Stimulated activated memory B cell treated with anti-CD40 and anti-IgM and Interleukin-4, amounts not matched to agents 10 μg/mL and 1 μg/mL and 100 μg/mL, for 72 hours (primary cell): ENCODE results near the gene NSUN6.
"Not testable (repeated sequence)": the region's sequence is repeated elsewhere in the genome, so short reads cannot be mapped to it uniquely, and the experiment has no call there.

Experiments
- ATAC-seq: fragments of 150-1000 bp; cut with Tn5 transposase; 2 replicates; pipeline ENCODE4 v1.10.0; 2021
- H3K27ac Mint-ChIP-seq: one replicate; pipeline ENCODE4 v1.8.0; 2022; ENCODE audit warnings: mild to moderate bottlenecking, mixed read lengths
- H3K27me3 Mint-ChIP-seq: one replicate; pipeline ENCODE4 v1.8.0; 2022; ENCODE audit warnings: mixed read lengths
- H3K36me3 Mint-ChIP-seq: one replicate; pipeline ENCODE4 v1.8.0; 2022; ENCODE audit warnings: mixed read lengths
- H3K4me1 Mint-ChIP-seq: one replicate; pipeline ENCODE4 v1.8.0; 2022; ENCODE audit warnings: mixed read lengths
- H3K4me3 Mint-ChIP-seq: one replicate; pipeline ENCODE4 v1.8.0; 2022; ENCODE audit warnings: mild to moderate bottlenecking, moderate library complexity, mixed read lengths
- H3K9me3 Mint-ChIP-seq: one replicate; pipeline ENCODE4 v1.8.0; 2022; ENCODE audit warnings: mixed read lengths

NSUN6 gene

DNA sequence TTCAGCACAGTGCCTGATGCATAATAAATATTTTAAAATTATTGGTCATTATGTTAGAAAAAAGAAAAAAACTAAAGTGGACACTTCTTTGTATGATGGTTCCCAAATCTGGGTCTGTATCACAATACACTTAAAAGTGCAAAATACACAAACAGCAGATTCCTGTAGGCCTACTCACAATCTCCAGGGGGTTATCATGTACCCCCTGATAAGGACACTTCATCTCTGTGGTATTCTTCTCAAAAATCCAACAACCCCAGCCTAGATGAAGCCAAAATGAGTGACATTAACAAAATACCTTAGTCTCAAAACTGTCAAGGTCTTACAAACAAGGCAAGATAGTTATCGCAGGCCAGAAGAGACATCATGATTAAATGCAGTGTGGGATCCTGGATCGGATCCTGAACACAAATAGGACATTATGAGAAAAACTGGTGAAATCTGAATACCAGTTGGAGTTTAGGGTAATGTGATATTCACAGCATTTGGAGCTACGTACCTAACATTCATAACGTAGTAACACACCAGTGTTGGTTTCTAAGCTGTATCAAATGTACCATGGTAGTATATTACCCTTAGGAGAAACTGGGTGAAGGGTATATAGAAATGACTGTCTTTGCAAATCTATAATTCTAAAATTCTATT lies 45.2 kb downstream of the NSUN6 start:
- ATAC-seq, result no peak
- no peak overlapping the region for H3K27ac Mint-ChIP-seq
- no peaks in the 10 kb centered on the region for H3K9me3 Mint-ChIP-seq
- H3K27me3 Mint-ChIP-seq, result no peaks in the 10 kb centered on the region
- H3K4me1 Mint-ChIP-seq, result no peaks in the 10 kb centered on the region
- H3K36me3 Mint-ChIP-seq, result peaks cover 32% of the 10 kb centered on the region
- H3K4me3 Mint-ChIP-seq, result no peak overlapping the region

DNA sequence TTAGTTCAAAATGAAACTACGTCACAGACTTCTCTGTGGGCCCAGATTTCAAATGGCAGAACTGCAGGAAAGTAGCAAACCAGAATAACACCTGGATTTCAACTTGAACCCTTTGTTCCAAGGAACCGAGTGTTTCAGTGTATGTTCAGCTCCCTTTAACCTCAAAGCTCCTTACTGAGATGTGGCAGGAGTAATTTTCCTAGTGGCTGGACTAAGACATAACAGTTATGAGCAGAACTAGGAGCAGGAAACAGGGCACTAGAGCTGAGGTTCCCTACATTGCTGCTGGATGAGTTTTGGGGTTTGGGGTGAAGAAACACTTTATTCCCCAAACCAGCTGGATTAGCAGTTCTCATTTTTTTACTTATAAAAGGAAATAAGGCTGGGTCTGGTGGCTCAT lies 50.1 kb downstream of the NSUN6 start:
- no peak overlapping the region for H3K4me3 Mint-ChIP-seq
- H3K4me1 Mint-ChIP-seq, result no peaks in the 10 kb centered on the region
- no peaks in the 10 kb centered on the region for H3K9me3 Mint-ChIP-seq
- H3K27ac Mint-ChIP-seq, result no peak overlapping the region
- H3K36me3 Mint-ChIP-seq, result peaks cover 10% of the 10 kb centered on the region
- H3K27me3 Mint-ChIP-seq, result no peaks in the 10 kb centered on the region
- no peak for ATAC-seq

DNA sequence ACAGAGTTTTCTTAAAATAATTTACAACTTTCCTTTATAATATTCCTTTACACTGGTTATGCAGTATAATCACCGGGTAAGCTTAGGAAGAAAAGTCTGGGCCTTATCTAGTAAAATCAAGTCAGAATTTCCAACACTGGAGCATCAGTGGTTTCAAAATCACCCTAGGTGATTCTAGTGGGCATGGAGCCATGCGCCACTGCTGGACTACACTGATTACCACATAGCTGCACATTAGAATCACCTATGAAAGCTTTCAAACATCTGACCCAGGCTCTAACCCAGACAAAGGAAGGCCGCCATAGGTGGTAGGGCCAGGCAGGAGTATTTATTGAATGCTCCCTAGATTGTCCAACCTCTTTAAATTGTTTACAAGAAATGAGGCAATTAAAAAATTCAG lies 52.0 kb downstream of the NSUN6 start:
- no peak for ATAC-seq
- Mint-ChIP-seq H3K4me3 (no peak overlapping the region), H3K36me3 (peaks cover 11% of the 10 kb centered on the region), H3K27ac (no peak overlapping the region), H3K4me1 (no peaks in the 10 kb centered on the region), H3K27me3 (no peaks in the 10 kb centered on the region), H3K9me3 (no peaks in the 10 kb centered on the region)

DNA sequence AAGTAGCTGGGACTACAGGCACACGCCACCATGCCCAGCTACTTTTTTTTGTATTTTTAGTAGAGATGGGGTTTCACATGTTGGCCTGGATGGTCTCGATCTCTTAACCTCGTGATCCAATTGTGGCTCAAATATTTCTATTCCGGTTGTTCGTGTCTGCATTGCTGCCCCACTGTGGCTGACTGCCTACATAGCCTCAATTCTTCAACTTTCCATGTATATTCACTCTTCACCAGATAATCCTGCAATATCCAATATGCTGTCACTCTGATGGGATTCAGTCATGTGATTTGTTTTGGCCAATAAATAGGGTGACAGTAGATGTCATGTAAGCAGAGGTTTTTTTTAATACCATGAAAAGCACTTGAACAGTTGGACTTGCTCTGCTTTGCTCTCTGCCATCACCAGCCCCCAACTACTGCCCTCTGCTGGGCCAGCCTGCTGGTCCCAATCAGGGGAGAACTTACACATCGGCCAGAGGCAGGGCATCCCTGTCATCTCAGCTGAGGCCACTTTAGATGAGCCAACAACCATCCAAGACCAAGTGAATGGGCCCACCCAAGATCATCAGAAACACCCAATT lies 56.7 kb downstream of the NSUN6 start:
- peaks cover 57% of the 10 kb centered on the region for H3K36me3 Mint-ChIP-seq
- H3K27me3 Mint-ChIP-seq, result no peaks in the 10 kb centered on the region
- no peak overlapping the region for H3K27ac Mint-ChIP-seq
- H3K9me3 Mint-ChIP-seq, result peaks cover 6% of the 10 kb centered on the region
- H3K4me1 Mint-ChIP-seq, result no peaks in the 10 kb centered on the region
- H3K4me3 Mint-ChIP-seq, result no peak overlapping the region
- ATAC-seq, result no peak

DNA sequence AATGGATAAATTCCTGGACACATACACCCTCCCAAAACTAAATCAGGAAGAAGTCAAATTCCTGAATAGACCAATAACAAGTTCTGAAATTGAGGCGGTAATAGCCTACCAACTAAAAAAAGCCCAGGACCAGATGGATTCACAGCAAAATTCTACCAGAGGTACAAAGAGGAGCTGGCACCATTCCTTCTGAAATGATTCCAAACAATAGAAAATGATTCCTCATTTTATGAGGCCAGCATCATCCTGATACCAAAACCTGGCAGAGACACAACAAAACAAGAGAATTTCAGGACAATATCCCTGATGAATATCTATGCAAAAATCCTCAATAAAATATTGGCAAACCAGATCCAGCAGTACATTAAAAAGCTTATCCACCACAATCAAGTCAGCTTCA lies 60.2 kb downstream of the NSUN6 start:
- ATAC-seq, H3K27me3 Mint-ChIP-seq, H3K27ac Mint-ChIP-seq, H3K9me3 Mint-ChIP-seq, H3K4me1 Mint-ChIP-seq, H3K4me3 Mint-ChIP-seq: not testable (repeated sequence)
- peaks cover 92% of the 10 kb centered on the region for H3K36me3 Mint-ChIP-seq

DNA sequence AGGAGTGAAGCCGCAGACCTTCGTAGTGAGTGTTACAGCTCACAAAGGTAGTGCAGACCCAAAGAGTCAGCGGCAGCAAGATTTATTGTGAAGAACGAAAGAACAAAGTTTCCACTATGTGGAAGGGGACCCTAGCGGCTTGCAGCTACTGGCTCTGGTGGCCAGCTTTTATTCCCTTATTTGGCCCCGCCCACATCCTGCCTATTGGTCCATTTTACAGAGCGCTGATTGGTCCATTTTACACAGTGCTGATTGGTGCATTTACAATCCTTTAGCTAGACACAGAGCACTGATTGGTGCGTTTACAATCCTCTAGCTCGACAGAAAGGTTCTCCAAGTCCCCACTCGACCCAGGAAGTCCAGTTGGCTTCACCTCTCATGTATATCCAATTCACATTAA lies 64.8 kb downstream of the NSUN6 start:
- not testable (repeated sequence) for H3K9me3 Mint-ChIP-seq, H3K27me3 Mint-ChIP-seq, H3K27ac Mint-ChIP-seq, ATAC-seq, H3K4me3 Mint-ChIP-seq, H3K4me1 Mint-ChIP-seq
- H3K36me3 Mint-ChIP-seq, result peaks cover 96% of the 10 kb centered on the region

DNA sequence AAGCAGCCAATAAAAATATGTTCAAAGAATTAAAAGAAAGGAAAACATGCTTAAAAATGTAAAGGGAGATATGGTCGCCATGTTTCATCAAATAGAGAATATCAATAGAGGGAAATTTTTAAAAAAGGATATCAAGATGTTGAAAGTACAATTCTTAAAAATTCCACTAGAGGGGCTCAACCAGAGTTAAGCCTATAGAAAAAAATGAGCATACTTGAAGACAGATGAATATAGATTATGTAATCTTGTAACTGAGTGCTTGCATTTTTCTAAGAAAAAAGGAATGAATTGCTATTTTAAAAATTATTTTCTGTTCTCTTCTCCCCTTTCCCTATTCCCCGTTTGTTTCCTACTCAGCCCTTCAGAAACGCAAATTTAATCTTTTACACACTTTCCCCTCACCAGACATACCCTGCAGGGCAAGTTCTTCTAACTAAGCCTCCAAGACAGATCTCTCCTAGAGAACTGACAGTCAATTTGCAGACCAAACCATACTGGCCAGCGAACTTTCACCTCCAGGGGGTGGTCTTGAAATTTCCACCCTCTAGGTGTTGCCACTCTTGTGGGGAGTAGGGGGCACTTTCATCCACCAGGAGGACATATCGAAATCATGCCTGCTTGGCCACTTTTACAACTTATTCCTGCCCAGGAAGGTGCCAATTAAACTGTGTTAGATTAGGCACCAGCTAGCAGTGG lies 67.7 kb downstream of the NSUN6 start:
- H3K27ac Mint-ChIP-seq, result no peak overlapping the region
- no peaks in the 10 kb centered on the region for H3K4me1 Mint-ChIP-seq
- H3K36me3 Mint-ChIP-seq, result peaks cover 96% of the 10 kb centered on the region
- ATAC-seq, result no peak
- no peaks in the 10 kb centered on the region for H3K27me3 Mint-ChIP-seq
- no peaks in the 10 kb centered on the region for H3K9me3 Mint-ChIP-seq
- H3K4me3 Mint-ChIP-seq, result no peak overlapping the region

DNA sequence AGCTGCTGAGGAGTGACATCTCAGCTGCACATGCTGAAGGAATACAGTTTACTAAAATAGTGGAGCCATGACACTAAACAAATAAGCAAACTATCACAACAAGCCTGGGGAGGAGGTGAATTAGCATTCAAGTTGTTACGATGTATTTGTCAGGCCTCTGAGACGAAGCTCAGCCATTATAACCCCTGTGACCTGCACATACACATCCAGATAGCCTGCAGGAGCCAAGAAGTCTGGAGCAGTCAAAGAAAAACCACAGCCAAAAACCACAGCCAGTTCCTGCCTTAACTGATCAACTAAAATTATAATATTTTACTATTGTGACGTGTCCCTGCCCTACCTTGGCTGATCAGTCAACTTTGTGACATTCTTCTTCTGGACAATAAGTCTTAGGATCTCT lies 68.6 kb downstream of the NSUN6 start:
- Mint-ChIP-seq H3K36me3 (peaks cover 95% of the 10 kb centered on the region), H3K27ac (no peak overlapping the region), H3K27me3 (no peaks in the 10 kb centered on the region), H3K4me3 (no peak overlapping the region), H3K4me1 (no peaks in the 10 kb centered on the region), H3K9me3 (peaks cover 4% of the 10 kb centered on the region)
- ATAC-seq, result no peak

DNA sequence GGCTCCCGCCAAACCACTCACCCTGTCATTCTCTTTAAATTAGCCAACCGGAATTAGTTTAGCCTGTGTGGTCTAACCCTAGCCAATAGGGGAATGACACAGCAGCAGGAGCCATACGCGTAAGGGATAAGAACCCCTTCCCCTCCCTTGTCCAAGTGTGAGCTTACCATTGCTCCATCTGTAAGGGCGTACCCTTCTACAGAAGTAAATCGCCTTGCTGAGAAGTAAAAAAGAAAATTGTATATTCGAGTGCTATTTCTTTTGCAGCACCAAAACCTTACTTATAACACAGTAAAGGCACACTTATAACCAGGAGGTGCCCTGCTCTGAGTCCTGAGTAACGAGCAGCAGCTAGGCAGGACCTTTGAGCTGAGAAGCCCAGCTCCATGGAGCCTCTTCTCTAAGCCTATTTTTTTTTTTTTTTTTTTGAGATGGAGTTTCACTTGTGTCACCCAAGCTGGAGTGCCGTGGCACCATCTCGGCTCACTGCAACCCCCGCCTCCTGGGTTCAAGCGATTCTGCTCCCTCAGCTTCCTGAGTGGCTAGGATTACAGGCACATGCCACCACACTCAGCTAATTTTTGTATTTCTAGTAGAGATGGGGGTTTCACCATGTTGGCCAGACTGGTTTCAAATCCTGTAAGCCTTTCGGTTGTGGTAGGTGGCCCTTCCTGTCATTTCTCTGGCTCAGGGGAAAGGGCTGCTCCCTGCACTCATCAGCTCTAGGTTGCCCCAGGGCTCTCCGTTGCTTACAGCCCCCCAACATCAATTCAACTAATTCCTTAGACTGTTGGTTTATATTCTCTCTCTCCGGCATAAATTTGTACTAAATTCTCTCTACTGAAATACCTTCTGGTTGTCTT lies 73.3 kb downstream of the NSUN6 start:
- H3K9me3 Mint-ChIP-seq, result peaks cover 6% of the 10 kb centered on the region
- no peak overlapping the region for H3K4me3 Mint-ChIP-seq
- H3K4me1 Mint-ChIP-seq, result no peaks in the 10 kb centered on the region
- no peak overlapping the region for H3K27ac Mint-ChIP-seq
- no peaks in the 10 kb centered on the region for H3K27me3 Mint-ChIP-seq
- H3K36me3 Mint-ChIP-seq, result peaks cover 74% of the 10 kb centered on the region
- no peak for ATAC-seq

DNA sequence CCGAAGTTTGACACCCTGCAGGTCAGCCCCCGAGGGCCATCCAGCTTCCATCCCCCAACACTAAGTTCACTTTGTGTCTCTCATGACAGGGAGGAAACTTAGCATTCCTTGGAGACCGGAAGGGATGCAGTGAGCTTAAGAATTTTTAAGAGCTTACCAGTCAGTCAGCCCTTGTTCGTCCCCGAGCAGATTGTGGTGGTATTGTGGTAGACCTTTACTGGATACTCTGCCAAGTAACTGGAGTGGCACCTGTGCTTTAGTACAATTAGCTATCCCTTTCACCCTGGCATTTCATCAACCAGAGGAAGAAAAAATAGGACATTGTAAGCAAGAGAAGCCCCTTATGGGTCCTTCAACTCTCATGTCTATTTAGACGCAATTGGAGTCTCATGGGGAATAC lies 74.8 kb downstream of the NSUN6 start:
- no peaks in the 10 kb centered on the region for H3K4me1 Mint-ChIP-seq
- no peaks in the 10 kb centered on the region for H3K27me3 Mint-ChIP-seq
- peaks cover 60% of the 10 kb centered on the region for H3K36me3 Mint-ChIP-seq
- no peak overlapping the region for H3K27ac Mint-ChIP-seq
- H3K4me3 Mint-ChIP-seq, result no peak overlapping the region
- no peak for ATAC-seq
- peaks cover 6% of the 10 kb centered on the region for H3K9me3 Mint-ChIP-seq

DNA sequence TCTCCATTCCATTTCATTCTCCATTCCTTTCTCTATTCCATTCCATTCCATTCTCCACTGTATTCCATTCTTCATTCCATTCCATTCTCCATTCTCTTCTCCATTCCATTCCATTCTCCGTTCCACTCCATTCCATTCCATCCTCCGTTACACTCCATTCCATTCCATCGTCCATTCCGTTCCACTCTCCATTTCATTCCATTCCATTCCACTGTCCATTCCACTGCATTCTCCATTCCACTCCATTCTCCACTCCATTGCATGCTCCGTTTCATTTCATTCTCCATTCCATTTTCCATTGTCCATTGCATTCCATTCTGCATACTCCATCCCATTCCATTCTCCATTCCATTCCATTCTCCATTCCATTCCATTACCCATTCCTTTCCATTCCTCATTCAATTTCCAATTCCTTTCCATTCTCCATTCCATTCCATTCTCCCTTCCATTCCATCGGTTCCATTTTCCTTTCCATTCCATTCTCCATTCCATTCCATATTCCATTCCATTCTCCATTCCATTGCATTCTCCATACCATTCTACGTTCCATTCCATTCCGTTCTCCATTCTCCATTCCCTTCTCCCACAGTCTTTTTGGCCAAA lies 78.3 kb downstream of the NSUN6 start:
- Mint-ChIP-seq H3K27me3 (no peaks in the 10 kb centered on the region), H3K27ac (no peak overlapping the region), H3K4me1 (no peaks in the 10 kb centered on the region), H3K36me3 (peaks cover 27% of the 10 kb centered on the region), H3K9me3 (peaks cover 3% of the 10 kb centered on the region), H3K4me3 (no peak overlapping the region)
- no peak for ATAC-seq

DNA sequence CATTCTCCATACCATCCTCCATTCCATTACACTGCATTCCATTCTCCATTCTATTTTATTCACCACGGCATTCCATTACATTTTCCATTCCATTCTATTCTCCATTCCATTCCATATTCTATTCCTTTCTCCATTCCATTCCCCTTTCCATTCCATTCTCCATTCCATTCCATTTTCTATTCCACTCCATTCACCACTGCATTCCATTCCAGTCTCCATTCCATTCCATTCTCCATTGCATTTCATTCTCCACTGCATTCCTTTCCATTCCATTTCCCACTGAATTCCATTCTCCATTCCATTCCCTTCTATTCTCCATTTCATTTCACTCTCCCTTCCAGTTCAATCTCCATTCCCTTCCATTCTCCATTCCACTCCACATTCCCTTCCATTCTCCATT lies 79.6 kb downstream of the NSUN6 start:
- peaks cover 15% of the 10 kb centered on the region for H3K36me3 Mint-ChIP-seq
- H3K27ac Mint-ChIP-seq, result no peak overlapping the region
- H3K4me1 Mint-ChIP-seq, result no peaks in the 10 kb centered on the region
- no peaks in the 10 kb centered on the region for H3K27me3 Mint-ChIP-seq
- no peaks in the 10 kb centered on the region for H3K9me3 Mint-ChIP-seq
- H3K4me3 Mint-ChIP-seq, result no peak overlapping the region
- no peak for ATAC-seq

DNA sequence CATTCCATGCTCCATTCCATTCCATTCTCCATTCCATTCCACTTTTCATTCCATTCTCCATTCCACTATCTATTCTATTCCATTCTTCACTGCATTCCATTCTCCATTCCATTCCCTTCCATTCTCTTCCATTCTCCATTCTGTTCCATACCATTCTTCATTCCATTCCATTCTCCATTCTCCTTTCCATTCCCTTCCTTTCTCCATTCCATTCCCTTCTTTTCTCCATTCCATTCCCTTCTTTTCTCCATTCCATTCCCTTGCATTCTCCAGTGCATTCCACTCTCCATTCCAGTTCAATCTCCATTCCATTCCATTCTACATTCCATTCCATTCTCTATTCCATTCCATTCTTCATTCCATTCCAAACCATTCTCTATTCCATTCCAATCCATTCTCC lies 80.3 kb downstream of the NSUN6 start:
- no peak for ATAC-seq
- Mint-ChIP-seq H3K4me3 (no peak overlapping the region), H3K27ac (no peak overlapping the region), H3K4me1 (no peaks in the 10 kb centered on the region), H3K9me3 (no peaks in the 10 kb centered on the region), H3K27me3 (no peaks in the 10 kb centered on the region), H3K36me3 (peaks cover 9% of the 10 kb centered on the region)

DNA sequence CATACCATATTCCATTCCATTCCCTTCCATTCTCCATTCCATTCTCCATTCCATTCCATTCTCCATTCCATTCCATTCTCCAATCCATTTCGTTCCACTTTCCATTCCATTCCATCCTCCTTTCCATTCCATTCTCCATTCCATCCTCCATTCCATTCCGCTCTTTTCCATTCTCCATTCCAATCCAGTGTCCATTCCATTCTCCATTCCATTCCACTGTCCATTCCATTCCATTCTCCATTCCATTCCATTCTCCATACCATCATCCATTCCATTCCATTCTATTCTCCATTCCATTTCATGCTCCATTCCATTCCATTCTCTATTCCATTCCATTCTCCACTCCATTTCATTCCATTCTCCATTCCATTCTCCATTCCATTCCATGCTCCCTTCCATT lies 81.0 kb downstream of the NSUN6 start:
- H3K27me3 Mint-ChIP-seq, H3K4me3 Mint-ChIP-seq, H3K36me3 Mint-ChIP-seq, ATAC-seq, H3K27ac Mint-ChIP-seq, H3K9me3 Mint-ChIP-seq, H3K4me1 Mint-ChIP-seq: not testable (repeated sequence)

DNA sequence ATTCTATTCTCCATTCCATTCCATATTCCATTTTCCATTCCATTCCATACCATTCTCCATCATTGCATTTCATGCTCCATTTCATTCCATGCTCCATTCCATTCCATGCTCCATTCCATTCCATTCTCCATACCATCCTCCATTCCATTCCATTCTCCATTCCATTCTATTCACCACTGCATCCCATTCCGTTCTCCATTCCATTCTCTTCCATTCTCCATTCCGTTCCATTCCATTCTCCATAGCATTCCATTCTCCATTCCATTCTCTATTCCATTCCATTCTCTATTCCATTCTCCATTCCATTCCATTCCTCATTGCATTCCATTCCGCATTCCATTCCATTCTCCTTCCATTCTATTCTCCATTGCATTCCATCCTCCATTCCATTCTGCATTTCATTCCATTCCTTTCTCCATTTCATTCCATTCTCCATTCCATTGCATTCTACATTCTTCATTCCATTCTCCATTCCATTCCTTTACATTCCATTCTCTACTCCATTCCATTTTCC lies 84.0 kb downstream of the NSUN6 start:
- Mint-ChIP-seq H3K4me1 (no peaks in the 10 kb centered on the region), H3K27ac (no peak overlapping the region), H3K27me3 (no peaks in the 10 kb centered on the region)

More for the DNA sequence above, 84.0 kb downstream of the NSUN6 start:
- H3K36me3 Mint-ChIP-seq, result no peaks in the 10 kb centered on the region
- no peak overlapping the region for H3K4me3 Mint-ChIP-seq
- ATAC-seq, result no peak
- H3K9me3 Mint-ChIP-seq, result no peaks in the 10 kb centered on the region
